GM12875 (cell line): ENCODE measurements around the gene OTUB2.

ENCODE experiments used
- H3K4me3 ChIP-seq: one replicate; pipeline ENCODE4 v1.5.1; 2011; ENCODE audit warnings: low read depth, low read length, control low read depth
- TF ChIP-seq, protein P1 (sequence below): IDR thresholded peaks from 2 replicates; pipeline ENCODE4 v1.5.1; 2011; ENCODE audit warnings: low read depth, mild to moderate bottlenecking, control low read depth, inconsistent platforms, low read length, moderate library complexity, borderline replicate concordance; ENCODE audit not compliant: insufficient read depth

OTUB2 gene

DNA sequence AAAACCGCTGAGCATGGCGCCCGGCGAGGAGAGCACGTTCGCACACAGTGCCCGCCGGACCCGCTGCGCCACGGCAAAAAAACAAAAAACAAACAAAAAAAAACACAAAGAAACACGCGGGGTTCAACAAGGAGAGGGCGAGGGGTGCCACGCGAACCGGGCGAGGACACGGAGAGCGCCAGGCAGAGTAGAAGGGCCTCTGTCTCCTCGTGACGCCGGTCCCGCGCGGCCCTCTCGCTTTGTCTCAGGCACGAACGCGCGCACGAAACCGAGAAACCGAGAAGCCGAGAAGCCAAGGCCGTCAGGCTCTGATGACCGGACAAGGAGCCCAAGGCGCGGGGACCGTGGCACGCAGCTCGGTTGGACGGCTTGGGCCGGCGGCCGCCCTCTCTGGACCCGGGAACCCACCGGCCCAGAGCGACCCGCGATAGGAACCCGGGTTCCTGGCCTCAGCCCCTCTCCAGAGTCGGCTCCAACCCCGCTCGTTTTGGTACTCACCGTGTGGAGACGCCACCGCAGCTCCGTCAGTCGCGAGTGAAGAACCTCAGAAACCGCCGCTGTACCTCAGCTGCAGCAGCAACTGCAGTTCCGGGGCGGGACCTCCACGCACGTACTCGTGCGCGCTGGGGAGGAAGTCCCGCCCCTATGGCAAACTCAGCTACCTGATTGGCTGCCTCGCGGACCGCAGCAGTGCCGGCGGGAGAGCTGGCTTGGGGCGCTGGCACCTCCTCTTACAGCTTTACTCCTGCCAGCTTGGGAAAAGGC, 54.7 kb downstream of the OTUB2 start, which contains the start of the genes DDX24 and IFI27L1:
DDX24 (minus strand) TSS at position 582 of the 765 bp plus-strand sequence. CDS start 1,460 bp downstream, outside the sequence.
IFI27L1 (plus strand) TSS at position 690 of the 765 bp plus-strand sequence. CDS start 15,628 bp downstream, outside the sequence.
- TF ChIP-seq, protein P1, sequence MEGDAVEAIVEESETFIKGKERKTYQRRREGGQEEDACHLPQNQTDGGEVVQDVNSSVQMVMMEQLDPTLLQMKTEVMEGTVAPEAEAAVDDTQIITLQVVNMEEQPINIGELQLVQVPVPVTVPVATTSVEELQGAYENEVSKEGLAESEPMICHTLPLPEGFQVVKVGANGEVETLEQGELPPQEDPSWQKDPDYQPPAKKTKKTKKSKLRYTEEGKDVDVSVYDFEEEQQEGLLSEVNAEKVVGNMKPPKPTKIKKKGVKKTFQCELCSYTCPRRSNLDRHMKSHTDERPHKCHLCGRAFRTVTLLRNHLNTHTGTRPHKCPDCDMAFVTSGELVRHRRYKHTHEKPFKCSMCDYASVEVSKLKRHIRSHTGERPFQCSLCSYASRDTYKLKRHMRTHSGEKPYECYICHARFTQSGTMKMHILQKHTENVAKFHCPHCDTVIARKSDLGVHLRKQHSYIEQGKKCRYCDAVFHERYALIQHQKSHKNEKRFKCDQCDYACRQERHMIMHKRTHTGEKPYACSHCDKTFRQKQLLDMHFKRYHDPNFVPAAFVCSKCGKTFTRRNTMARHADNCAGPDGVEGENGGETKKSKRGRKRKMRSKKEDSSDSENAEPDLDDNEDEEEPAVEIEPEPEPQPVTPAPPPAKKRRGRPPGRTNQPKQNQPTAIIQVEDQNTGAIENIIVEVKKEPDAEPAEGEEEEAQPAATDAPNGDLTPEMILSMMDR = no peak
- peak within 1 kb of the TSS; percentile 97 for H3K4me3 ChIP-seq

DNA sequence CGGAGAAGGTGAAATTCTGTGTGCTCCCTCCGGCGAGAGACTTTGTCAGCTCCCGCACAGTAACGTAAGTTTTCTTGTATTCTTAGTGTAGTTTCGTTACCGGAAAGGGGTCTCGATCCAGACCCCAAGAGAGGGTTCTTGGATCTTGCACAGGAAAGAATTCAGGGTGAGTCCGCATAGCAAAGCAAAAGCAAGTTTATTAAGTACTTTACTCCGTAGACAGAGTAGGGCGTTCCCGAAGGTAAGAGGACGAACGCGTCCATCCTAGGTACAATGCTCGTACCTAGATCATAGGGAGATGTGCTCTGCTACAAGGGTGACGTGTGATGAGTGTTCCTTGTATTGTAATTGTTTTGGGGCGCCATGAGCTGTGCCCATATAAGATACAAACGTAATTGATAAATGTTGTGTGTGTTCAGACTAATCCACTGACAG, 55.3 kb downstream of the OTUB2 start:
- H3K4me3 ChIP-seq = peak overlapping the region; percentile 97
- TF ChIP-seq, protein P1 = no peak

GRCh38 chr14:94087891-94088290, 61.8 kb downstream of the OTUB2 start:
- H3K4me3 ChIP-seq = no peak overlapping the region
- TF ChIP-seq, protein P1 = no peak

GRCh38 chr14:94088516-94088915, 62.4 kb downstream of the OTUB2 start:
- H3K4me3 ChIP-seq = no peak overlapping the region
- TF ChIP-seq, protein P1 = no peak

- TF ChIP-seq, protein P1 = no peak
- no peak overlapping the region for H3K4me3 ChIP-seq
Observed at GRCh38 chr14:94089479-94089878, 63.3 kb downstream of the OTUB2 start.

DNA sequence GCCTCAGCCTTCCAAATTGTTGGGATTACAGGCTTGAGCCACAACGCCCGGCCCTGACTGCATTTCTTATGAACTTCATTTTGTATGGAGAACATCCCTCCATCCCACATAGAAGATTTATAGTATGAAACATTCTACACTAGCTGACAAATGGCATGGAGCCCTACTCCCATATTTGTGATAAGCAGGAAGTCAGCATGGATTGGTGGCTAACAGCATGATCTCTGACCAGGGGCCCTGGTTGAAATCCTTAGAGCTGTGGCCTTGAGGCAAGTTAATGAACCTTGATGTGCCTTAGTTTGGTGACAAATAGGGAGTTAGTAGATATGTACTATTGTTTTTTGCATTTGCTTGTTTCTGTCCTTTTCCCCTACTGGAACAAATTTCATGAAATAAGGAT, 67.3 kb downstream of the OTUB2 start:
- TF ChIP-seq, protein P1 = no peak

GRCh38 chr14:94097091-94097490, 71.0 kb downstream of the OTUB2 start:
- no peak overlapping the region for H3K4me3 ChIP-seq
- TF ChIP-seq, protein P1 = no peak

More for the DNA sequence above, 67.3 kb downstream of the OTUB2 start:
- H3K4me3 ChIP-seq = no peak overlapping the region
